ENCODE data around the gene CMTM7.

Gene CMTM7

DNA sequence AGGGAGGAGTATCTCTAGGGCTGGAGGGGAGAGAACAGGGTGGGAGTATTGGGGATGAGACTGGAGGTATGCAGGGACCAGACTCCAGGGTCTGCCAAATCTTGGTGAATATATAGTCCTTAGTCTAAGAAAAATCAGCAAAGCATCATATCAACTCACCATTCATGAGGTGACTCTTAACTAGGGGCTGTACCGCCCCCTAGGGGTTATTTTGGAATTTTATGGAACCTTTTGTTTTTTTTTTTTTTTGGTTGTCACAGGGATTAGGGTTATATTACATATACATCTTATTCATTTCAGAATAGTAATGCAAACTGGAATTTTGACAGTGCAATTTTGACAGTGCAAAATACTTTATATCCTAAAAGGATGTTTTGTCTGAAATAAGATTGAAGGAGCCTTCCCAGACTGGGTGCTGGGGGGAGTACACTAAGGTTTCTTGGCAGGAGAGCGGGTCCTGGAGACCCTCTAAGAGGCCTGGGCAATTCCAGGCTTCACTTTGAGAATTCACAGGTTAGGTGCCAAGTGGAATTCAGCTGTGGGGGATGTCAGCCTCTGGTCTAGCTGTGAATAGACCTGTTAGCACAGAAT is 7.5 kb downstream of the CMTM7 start:
- TF ChIP-seq Cebpa-rat (IDR thresholded peaks at IDR 0.05), result no peak
- peak overlapping the region; percentile 99 for H3K27ac ChIP-seq
- H3K36me3 ChIP-seq, result peaks cover 10% of the 10 kb centered on the region
- 0 out of 2 replicates have a peak overlapping the region, but pooled peaks have one; percentile 24 for H3K9ac ChIP-seq
- peak overlapping the region; percentile 90 for H3K4me2 ChIP-seq
- H4K20me1 ChIP-seq, result peaks cover 93% of the 10 kb centered on the region
- no peak overlapping the region for H3K4me3 ChIP-seq
- H3K4me1 ChIP-seq, result peaks cover 99% of the 10 kb centered on the region
- H3K9me3 ChIP-seq, result no peaks in the 10 kb centered on the region
- H3K27me3 ChIP-seq, result no peaks in the 10 kb centered on the region

DNA sequence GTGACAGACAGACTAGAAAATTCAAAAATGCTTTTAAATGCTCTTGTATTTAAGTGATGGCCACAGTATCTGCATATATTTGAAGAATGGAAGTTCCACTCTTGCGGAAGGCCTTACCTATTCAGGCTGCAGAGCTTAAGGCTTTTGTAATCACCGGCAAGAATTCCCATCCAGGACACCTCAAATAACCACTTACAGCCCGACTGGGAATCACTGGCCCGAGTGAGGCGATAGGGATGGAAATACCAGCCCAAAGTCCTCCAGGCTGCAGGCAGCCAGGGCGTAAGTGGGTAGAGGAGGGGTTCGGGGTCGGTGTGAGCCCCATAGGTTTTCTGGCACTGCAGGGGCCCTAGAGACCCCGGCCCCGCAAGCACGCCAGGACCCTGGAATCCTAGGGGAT is 9.5 kb downstream of the CMTM7 start:
- Histone ChIP-seq H3K9me3 (no peaks in the 10 kb centered on the region), H3K36me3 (peaks cover 30% of the 10 kb centered on the region), H3K27me3 (no peaks in the 10 kb centered on the region), H3K27ac (peak overlapping the region; percentile 99), H3K4me2 (peak overlapping the region; percentile 90), H3K4me3 (peak overlapping the region; percentile 64), H4K20me1 (peaks cover 93% of the 10 kb centered on the region), H3K9ac (peak overlapping the region; percentile 89), H3K4me1 (peaks cover 86% of the 10 kb centered on the region)
- TF ChIP-seq Cebpa-rat (IDR thresholded peaks at IDR 0.05), result no peak

DNA sequence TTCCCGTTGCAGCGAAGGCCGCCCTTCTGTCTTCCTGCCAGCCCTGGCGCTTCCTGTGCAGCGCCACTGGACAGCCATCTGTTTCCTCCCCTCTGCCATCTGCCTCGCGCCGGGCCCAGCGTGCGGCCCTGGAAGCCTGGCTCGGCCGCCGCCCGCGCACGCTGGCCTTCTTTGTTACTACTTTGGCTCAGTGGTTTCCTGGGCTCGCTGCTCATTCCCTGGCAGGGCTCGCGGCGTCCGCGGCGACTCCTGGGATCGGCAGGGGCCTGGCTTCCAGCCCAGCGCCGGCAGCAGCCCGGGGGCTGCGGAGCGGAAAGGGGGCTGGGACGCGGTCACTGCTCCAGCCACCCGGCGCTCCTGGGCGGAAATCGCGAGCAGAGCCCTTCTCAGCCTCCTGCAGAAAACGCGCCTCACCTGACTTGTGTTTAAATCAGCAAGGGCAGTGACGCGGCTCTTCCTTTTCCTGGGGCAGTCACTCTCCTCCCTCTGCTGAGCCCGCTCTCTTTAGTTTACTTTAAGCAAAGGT is 10.0 kb downstream of the CMTM7 start:
- peaks cover 93% of the 10 kb centered on the region for H4K20me1 ChIP-seq
- peaks cover 32% of the 10 kb centered on the region for H3K36me3 ChIP-seq
- H3K4me1 ChIP-seq, result peaks cover 83% of the 10 kb centered on the region
- peak overlapping the region; percentile 64 for H3K4me3 ChIP-seq
- peak overlapping the region; percentile 90 for H3K4me2 ChIP-seq
- H3K9ac ChIP-seq, result peak overlapping the region; percentile 89
- TF ChIP-seq Cebpa-rat (IDR thresholded peaks at IDR 0.05), result no peak
- H3K9me3 ChIP-seq, result no peaks in the 10 kb centered on the region
- peak overlapping the region; percentile 99 for H3K27ac ChIP-seq
- H3K27me3 ChIP-seq, result no peaks in the 10 kb centered on the region

DNA sequence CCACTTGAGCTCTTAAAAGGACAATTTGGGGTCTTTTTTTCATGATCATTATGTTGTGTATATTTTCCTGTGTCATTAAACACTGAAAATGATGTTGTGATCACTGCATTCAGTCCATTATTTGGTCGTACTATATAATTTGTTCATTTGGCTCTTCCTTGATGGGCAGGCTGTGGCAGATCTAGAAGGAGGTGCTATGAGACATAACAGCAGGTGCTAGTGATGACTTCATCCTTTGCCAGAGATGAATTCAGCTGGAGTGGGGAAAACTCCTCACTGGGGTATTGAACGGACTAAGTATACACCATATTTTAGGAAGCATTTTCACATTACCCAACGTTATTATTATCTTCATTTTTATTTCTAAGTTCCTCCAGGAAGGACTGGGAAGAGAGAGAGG is 12.0 kb downstream of the CMTM7 start:
- Histone ChIP-seq H3K9ac (no peak overlapping the region), H3K4me3 (no peak overlapping the region), H3K36me3 (peaks cover 49% of the 10 kb centered on the region), H3K27ac (peak overlapping the region; percentile 99; the same call in 1 of the 2 replicates), H3K4me1 (peaks cover 79% of the 10 kb centered on the region), H4K20me1 (peaks cover 93% of the 10 kb centered on the region), H3K9me3 (no peaks in the 10 kb centered on the region), H3K4me2 (peak overlapping the region; percentile 90), H3K27me3 (no peaks in the 10 kb centered on the region)
- no peak for TF ChIP-seq Cebpa-rat (IDR thresholded peaks at IDR 0.05)

DNA sequence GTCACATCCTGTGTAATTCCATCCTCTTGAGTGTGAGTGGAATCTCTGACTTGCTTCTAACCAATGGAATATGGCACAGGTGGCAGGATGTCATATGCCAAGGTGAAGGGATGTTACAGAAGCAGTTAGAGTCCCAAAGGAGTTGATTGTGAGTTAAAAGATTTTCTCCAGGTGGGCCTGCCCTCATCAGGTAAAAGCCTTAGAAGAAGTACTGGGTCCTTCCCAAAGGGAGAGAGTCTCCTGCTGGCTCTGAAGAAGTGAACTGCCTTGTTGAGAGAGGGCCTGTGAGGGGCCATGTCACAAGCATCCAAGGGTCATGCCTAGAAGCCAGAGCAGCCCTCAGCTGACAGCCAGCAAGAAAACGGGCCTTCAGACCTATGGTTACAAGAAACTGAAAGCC is 13.1 kb downstream of the CMTM7 start:
- H3K4me1 ChIP-seq, result peaks cover 74% of the 10 kb centered on the region
- no peak overlapping the region for H3K4me2 ChIP-seq
- H3K27me3 ChIP-seq, result no peaks in the 10 kb centered on the region
- H3K9ac ChIP-seq, result no peak overlapping the region
- H3K9me3 ChIP-seq, result no peaks in the 10 kb centered on the region
- H3K36me3 ChIP-seq, result peaks cover 58% of the 10 kb centered on the region
- H3K27ac ChIP-seq, result no peak overlapping the region
- TF ChIP-seq Cebpa-rat (IDR thresholded peaks at IDR 0.05), result no peak
- H3K4me3 ChIP-seq, result no peak overlapping the region
- H4K20me1 ChIP-seq, result peaks cover 93% of the 10 kb centered on the region

DNA sequence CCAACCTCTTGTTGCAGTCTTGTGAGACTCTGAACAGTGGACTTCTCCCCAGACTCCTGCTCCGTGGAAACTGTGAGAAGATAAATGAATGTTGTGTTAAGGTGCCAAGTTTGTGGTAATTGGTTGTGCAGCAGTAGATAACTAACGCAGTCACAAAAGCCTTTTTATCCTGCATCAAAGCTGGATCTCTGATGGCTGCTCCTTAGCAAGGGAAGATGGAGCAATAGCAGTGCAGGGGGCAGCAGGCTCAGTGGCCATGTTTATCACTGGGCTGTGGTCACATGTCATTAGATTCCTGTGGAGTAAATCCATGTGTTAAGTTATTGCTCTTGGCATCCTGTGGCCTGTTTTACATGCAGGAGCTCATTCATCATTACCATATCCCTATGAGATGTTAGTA is 13.5 kb downstream of the CMTM7 start:
- H4K20me1 ChIP-seq, result peaks cover 93% of the 10 kb centered on the region
- no peak for TF ChIP-seq Cebpa-rat (IDR thresholded peaks at IDR 0.05)
- H3K9me3 ChIP-seq, result no peaks in the 10 kb centered on the region
- no peak overlapping the region for H3K27ac ChIP-seq
- peaks cover 74% of the 10 kb centered on the region for H3K4me1 ChIP-seq
- H3K4me2 ChIP-seq, result no peak overlapping the region
- H3K9ac ChIP-seq, result no peak overlapping the region
- H3K36me3 ChIP-seq, result peaks cover 62% of the 10 kb centered on the region
- no peak overlapping the region for H3K4me3 ChIP-seq
- no peaks in the 10 kb centered on the region for H3K27me3 ChIP-seq

DNA sequence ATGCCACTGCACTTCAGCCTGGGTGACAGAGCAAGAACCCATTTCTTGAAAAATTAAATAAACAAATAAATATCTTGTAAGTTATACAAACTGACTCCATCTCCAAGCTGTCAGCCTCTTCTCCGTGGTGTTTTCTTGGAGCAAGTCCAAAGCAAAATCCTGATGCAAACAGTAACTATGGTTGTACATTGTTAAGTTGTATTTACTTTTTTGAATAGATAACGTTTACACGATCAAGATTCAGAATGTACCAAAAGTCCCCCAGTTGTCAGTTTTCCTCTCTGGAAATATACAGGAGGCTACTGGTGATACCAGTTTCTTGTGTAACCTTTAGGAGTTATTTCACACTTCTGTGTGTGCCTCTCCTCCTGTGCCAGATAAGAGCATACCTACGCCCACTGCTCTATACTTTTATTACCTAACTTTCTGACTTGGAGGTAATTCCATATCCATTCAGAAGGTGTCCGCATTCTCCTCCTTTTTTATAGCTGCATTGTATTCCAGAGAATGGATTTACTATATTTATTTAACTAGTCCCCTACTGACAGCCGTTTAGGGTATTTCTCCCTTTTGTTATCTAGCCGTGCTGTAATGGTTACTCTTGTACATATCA is 14.2 kb downstream of the CMTM7 start:
- TF ChIP-seq Cebpa-rat (IDR thresholded peaks at IDR 0.05), result no peak
- peaks cover 74% of the 10 kb centered on the region for H3K4me1 ChIP-seq
- H3K4me2 ChIP-seq, result 0 out of 2 replicates have a peak overlapping the region, but pooled peaks have one; percentile 28
- H3K27ac ChIP-seq, result no peak overlapping the region
- H3K9me3 ChIP-seq, result no peaks in the 10 kb centered on the region
- H3K36me3 ChIP-seq, result peaks cover 69% of the 10 kb centered on the region
- H3K27me3 ChIP-seq, result no peaks in the 10 kb centered on the region
- no peak overlapping the region for H3K4me3 ChIP-seq
- peaks cover 93% of the 10 kb centered on the region for H4K20me1 ChIP-seq
- no peak overlapping the region for H3K9ac ChIP-seq

DNA sequence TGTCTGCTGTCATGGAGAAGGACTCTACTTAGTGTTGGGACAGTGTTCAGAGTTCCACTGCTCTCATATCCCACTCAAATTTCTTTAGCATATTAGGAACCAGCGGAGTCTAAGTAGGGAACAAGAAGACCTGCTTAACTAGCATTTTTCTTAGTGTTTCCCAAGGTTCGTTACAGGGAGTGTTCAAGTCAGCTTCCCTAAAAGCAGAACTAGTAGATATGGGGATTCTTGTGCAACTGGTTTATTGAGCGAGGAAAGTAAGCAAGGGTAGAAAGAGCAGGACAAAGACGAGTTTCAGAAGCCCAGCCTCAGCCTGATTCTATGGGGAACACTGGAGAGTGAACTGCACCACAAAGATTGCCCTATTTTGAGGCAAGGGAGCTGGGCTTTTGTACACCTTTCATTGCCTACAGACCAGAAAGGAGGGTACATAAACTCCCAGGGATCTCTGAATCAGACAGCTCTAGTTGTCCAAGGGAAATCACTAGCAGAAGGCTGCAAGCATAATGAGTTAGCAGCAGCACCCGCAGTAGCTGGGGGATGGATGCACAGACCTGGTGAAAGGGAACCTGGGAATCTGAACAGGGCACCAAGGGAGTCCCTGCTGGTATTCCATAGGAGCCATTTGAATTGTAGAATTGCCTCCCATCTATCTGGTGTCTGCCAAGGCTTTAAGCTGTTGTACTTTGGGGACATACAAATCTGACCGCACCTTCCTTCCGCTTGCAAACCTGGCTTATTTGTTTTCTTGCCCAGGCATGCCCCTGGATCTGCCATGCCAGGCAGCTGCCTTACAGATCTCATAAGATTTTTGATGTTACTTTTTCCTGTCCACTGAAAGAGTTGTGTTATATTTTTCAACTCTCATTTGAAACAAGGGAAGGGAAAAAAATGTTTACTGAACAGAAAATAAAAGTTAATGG is 15.1 kb downstream of the CMTM7 start:
- H3K4me2 ChIP-seq, result peak overlapping the region; percentile 28

DNA sequence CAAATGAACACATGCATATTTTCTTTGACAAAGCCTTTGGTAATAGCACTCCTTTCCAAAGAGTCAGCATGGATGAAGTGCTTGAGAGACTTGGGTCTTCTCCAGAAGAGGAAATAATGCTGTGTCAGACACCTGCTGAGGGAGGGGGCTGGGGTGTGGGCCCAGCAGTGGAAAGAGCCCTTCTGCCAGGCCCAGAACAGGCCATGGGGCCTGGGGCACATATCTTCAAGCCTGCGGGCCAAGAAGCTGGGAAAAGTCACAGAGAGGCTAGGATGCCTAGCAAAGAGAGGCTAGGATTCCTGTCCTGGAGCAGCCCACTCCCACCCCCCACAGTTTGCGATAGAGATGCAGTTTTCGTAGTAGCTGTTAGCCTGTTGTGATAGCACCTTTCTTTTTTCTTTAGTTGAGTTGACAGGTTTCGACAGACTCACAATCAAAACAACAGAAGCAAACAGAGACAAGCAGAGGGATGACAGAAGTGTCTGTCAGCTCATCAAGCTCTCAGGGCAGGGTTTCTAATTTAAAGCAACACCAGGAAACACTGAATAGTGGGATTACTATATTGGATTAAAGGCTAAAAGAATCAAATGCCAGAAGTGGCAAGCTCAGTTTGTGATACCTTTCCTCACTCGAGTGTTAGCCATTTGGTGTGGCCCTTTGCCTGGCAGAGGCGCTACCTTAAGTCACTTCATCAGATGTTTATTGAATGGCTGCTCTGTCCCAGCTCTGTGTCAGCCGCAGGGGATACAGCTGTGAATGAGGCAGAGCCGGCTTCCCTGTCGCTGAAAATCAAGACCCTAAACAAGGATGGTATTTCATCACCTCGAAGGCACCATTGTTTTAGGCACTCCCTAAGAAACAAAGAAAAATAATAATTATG is 19.0 kb downstream of the CMTM7 start:
- Histone ChIP-seq H3K4me3 (no peak overlapping the region), H3K9ac (no peak overlapping the region; the same call in 1 of the 2 replicates), H3K4me2 (peak overlapping the region; percentile 26), H3K27ac (peak overlapping the region; percentile 55), H3K36me3 (peaks cover 80% of the 10 kb centered on the region), H3K27me3 (no peaks in the 10 kb centered on the region), H3K4me1 (peaks cover 73% of the 10 kb centered on the region), H4K20me1 (peaks cover 100% of the 10 kb centered on the region), H3K9me3 (no peaks in the 10 kb centered on the region)
- TF ChIP-seq Cebpa-rat (IDR thresholded peaks at IDR 0.05), result no peak

More for the DNA sequence above, 15.1 kb downstream of the CMTM7 start:
- H3K9ac ChIP-seq, result no peak overlapping the region
- H3K27me3 ChIP-seq, result no peaks in the 10 kb centered on the region
- no peak overlapping the region for H3K4me3 ChIP-seq
- peaks cover 72% of the 10 kb centered on the region for H3K4me1 ChIP-seq
- H3K36me3 ChIP-seq, result peaks cover 76% of the 10 kb centered on the region
- no peak for TF ChIP-seq Cebpa-rat (IDR thresholded peaks at IDR 0.05)
- peak overlapping the region; percentile 45 for H3K27ac ChIP-seq
- H3K9me3 ChIP-seq, result no peaks in the 10 kb centered on the region
- peaks cover 97% of the 10 kb centered on the region for H4K20me1 ChIP-seq
